ENCODE results near the gene CEP126. TPM values are rescaled to one million over a fixed set of nuclear protein-coding genes. Genes with fewer than 3 reads are reported as not detected.
A peak's percentile ranks its signal among the peaks of the same experiment; 100 is the strongest.

CEP126 gene
- total RNA-seq, 1 donor, result 3.6 TPM

DNA sequence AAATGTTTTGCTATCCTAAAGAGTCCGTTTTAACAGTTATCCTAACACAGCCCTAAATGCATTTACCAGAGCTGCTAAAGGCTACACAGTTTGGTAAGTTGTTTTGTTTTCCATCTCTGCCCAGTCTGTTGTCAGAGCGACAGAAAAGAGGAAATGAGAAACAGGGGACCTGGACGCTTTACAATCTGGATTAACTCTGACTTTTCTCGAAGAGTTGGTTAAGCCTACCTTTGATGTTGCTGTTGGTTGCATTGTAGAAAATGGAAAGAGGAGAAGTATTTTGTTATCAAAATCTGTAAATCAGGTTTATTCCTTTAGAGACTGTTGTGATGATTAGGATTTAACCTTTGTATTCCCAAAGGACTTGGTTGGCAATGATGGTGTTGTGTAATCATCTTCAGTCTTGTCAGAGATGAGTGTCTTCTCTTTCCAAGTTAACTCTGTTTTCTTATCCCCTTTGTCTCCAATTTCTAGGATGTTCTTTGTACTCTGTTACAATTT, 1.0 kb downstream of the CEP126 start:
- Histone ChIP-seq H3K4me3 (ENCODE audit: insufficient read depth, low read length) (peak overlapping the region; percentile 80), H3K4me2 (ENCODE audit: insufficient read depth, low read length) (peak overlapping the region; percentile 91), H4K20me1 (ENCODE audit: insufficient read depth, low read length) (no peaks in the 10 kb centered on the region), H2AFZ (ENCODE audit: low read length) (peak overlapping the region; percentile 88), H3K36me3 (ENCODE audit: insufficient read depth, low read length) (no peaks in the 10 kb centered on the region), H3K79me2 (ENCODE audit: insufficient read depth, low read length) (peaks cover 3% of the 10 kb centered on the region), H3K27ac (ENCODE audit: low read depth, low read length) (peak overlapping the region; percentile 92), H3K4me1 (ENCODE audit: insufficient read depth, low read length) (peaks cover 36% of the 10 kb centered on the region), H3K9me3 (ENCODE audit: low read depth, low read length) (no peaks in the 10 kb centered on the region), H3K27me3 (ENCODE audit: insufficient read depth, low read length) (no peaks in the 10 kb centered on the region)
- DNase-seq (ENCODE audit: insufficient read length, low spot score, missing footprints), result no peak
- no peak for TF ChIP-seq CTCF (IDR thresholded peaks at IDR 0.05; ENCODE audit: extremely low read depth, low read depth, low read length)

- Histone ChIP-seq H3K36me3 (ENCODE audit: insufficient read depth, low read length) (no peaks in the 10 kb centered on the region), H3K4me2 (ENCODE audit: insufficient read depth, low read length) (peak within 1 kb of the TSS; percentile 91), H3K79me2 (ENCODE audit: insufficient read depth, low read length) (peaks cover 3% of the 10 kb centered on the region), H3K4me3 (ENCODE audit: insufficient read depth, low read length) (peak within 1 kb of the TSS; percentile 80), H2AFZ (ENCODE audit: low read length) (peak within 1 kb of the TSS; percentile 88), H3K9me3 (ENCODE audit: low read depth, low read length) (no peaks in the 10 kb centered on the region), H4K20me1 (ENCODE audit: insufficient read depth, low read length) (no peaks in the 10 kb centered on the region), H3K27me3 (ENCODE audit: insufficient read depth, low read length) (no peaks in the 10 kb centered on the region), H3K4me1 (ENCODE audit: insufficient read depth, low read length) (peaks cover 36% of the 10 kb centered on the region), H3K27ac (ENCODE audit: low read depth, low read length) (peak within 1 kb of the TSS; percentile 92)
- DNase-seq (ENCODE audit: insufficient read length, low spot score, missing footprints), result no peak
- no peak for TF ChIP-seq CTCF (IDR thresholded peaks at IDR 0.05; ENCODE audit: extremely low read depth, low read depth, low read length)
Observed at GRCh38 chr11:101916422-101916821, 1.6 kb downstream of the CEP126 start, which contains the start of gene ANGPTL5. Gene ANGPTL5, minus strand, starts transcription at chr11:101916522. Its CDS starts 8,613 bp downstream, at chr11:101907909.

DNA sequence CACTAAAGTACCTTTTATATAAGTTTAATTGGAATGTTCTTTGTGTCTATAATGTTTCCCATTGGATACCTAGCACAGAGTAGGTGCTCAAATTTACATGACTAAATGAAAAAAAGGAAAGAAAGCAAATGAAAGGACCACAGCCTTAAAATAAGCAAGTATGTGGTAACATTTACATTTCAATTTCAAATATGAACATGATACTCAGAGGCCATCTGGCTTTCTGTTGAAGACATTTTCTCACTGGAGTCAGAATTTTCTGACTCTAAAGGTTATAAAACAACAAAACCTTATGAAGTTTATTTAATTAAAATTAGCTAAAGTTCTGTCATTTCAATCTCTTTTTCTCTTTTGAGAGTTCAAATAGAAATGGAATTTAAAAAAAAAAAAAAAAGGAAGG, 2.4 kb downstream of the CEP126 start:
- H3K9me3 ChIP-seq (ENCODE audit: low read depth, low read length), result no peaks in the 10 kb centered on the region
- no peak overlapping the region for H2AFZ ChIP-seq (ENCODE audit: low read length)
- no peaks in the 10 kb centered on the region for H4K20me1 ChIP-seq (ENCODE audit: insufficient read depth, low read length)
- no peak overlapping the region for H3K4me2 ChIP-seq (ENCODE audit: insufficient read depth, low read length)
- H3K27me3 ChIP-seq (ENCODE audit: insufficient read depth, low read length), result no peaks in the 10 kb centered on the region
- H3K4me1 ChIP-seq (ENCODE audit: insufficient read depth, low read length), result peaks cover 36% of the 10 kb centered on the region
- H3K27ac ChIP-seq (ENCODE audit: low read depth, low read length), result no peak overlapping the region
- peaks cover 3% of the 10 kb centered on the region for H3K79me2 ChIP-seq (ENCODE audit: insufficient read depth, low read length)
- DNase-seq (ENCODE audit: insufficient read length, low spot score, missing footprints), result no peak
- H3K4me3 ChIP-seq (ENCODE audit: insufficient read depth, low read length), result no peak overlapping the region
- no peaks in the 10 kb centered on the region for H3K36me3 ChIP-seq (ENCODE audit: insufficient read depth, low read length)
- TF ChIP-seq CTCF (IDR thresholded peaks at IDR 0.05; ENCODE audit: extremely low read depth, low read depth, low read length), result no peak

GRCh38 chr11:101920992-101921391, 6.2 kb downstream of the CEP126 start:
- no peaks in the 10 kb centered on the region for H3K9me3 ChIP-seq (ENCODE audit: low read depth, low read length)
- no peak overlapping the region for H2AFZ ChIP-seq (ENCODE audit: low read length)
- H3K36me3 ChIP-seq (ENCODE audit: insufficient read depth, low read length), result no peaks in the 10 kb centered on the region
- H3K27me3 ChIP-seq (ENCODE audit: insufficient read depth, low read length), result no peaks in the 10 kb centered on the region
- no peak for DNase-seq (ENCODE audit: insufficient read length, low spot score, missing footprints)
- peaks cover 3% of the 10 kb centered on the region for H3K79me2 ChIP-seq (ENCODE audit: insufficient read depth, low read length)
- H4K20me1 ChIP-seq (ENCODE audit: insufficient read depth, low read length), result no peaks in the 10 kb centered on the region
- no peak overlapping the region for H3K4me2 ChIP-seq (ENCODE audit: insufficient read depth, low read length)
- peaks cover 7% of the 10 kb centered on the region for H3K4me1 ChIP-seq (ENCODE audit: insufficient read depth, low read length)
- no peak for TF ChIP-seq CTCF (IDR thresholded peaks at IDR 0.05; ENCODE audit: extremely low read depth, low read depth, low read length)
- H3K27ac ChIP-seq (ENCODE audit: low read depth, low read length), result no peak overlapping the region
- H3K4me3 ChIP-seq (ENCODE audit: insufficient read depth, low read length), result no peak overlapping the region

Measured in osteoblast (primary cell).